Activated CD8-positive, alpha-beta memory T cell treated with anti-CD3 and anti-CD28 coated beads, Interleukin-2, amount 10 ng/mL, durations not matched to agents 7 days and 5 days (primary cell): ENCODE results near the gene LOXL4. TPM values are rescaled to one million over a fixed set of nuclear protein-coding genes. Genes with fewer than 3 reads are reported as not detected.
"Not testable (repeated sequence)": the region's sequence is repeated elsewhere in the genome, so short reads cannot be mapped to it uniquely, and the experiment has no call there.

Experiments used
- ATAC-seq: fragments of 150-1000 bp; cut with Tn5 transposase; one replicate; pipeline ENCODE4 v1.10.0; 2021; ENCODE audit warnings: moderate library complexity
- CTCF ChIA-PET: fragments of 350-600 bp; sonication (Branson Sonifier 250); formaldehyde crosslinking; loops from one replicate; lab custom pipeline; 2021; ENCODE audit warnings: antibody characterized with exemption; lab: Charles Lee
- DNase-seq: peaks from one replicate; pipeline ENCODE4 v3.0.0-alpha.2; 2020
- H3K27ac Mint-ChIP-seq: one replicate; pipeline ENCODE4 v1.8.0; 2021; ENCODE audit warnings: mild to moderate bottlenecking, mixed read lengths
- H3K27me3 Mint-ChIP-seq: one replicate; pipeline ENCODE4 v1.8.0; 2021; ENCODE audit warnings: mixed read lengths
- H3K36me3 Mint-ChIP-seq: one replicate; pipeline ENCODE4 v1.8.0; 2021; ENCODE audit warnings: mild to moderate bottlenecking, mixed read lengths
- H3K4me1 Mint-ChIP-seq: one replicate; pipeline ENCODE4 v1.8.0; 2021; ENCODE audit warnings: mixed read lengths
- H3K4me3 Mint-ChIP-seq: one replicate; pipeline ENCODE4 v1.8.0; 2021; ENCODE audit warnings: mild to moderate bottlenecking, moderate library complexity, mixed read lengths
- H3K9me3 Mint-ChIP-seq: one replicate; pipeline ENCODE4 v1.8.0; 2022; ENCODE audit warnings: low read depth, mixed read lengths
- total RNA-seq, 2 experiments: library from RNA; stranded (reverse); gene quantifications; one replicate each; pipeline ENCODE4 v1.2.3, GENCODE V29; 2021

The LOXL4 gene
- total RNA-seq, 2 experiments from 2014 or later = not detected

DNA sequence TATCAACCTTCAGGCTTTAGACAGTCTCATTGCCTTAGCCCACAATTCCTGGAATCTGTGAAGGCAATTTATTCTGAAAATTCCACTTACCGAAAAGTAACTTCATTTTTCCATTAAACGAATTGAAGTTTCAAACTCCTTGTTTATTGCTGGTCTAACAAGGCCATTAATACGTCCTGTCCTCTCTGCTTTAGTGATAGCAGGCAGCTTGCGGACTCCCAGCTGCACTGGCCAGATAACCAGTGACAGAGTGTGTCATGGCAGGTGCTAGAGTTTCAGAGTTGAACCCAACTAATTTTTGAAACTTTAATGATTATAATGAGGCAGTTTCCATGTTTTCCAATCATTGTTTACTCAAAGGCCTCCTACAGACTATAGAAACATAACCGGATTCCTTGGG lies 31.1 kb downstream of the LOXL4 start:
- H3K27ac Mint-ChIP-seq = no peak overlapping the region
- peaks cover 17% of the 10 kb centered on the region for H3K36me3 Mint-ChIP-seq
- no peak for DNase-seq
- no peaks in the 10 kb centered on the region for H3K9me3 Mint-ChIP-seq
- no peak for ATAC-seq
- no peaks in the 10 kb centered on the region for H3K27me3 Mint-ChIP-seq
- CTCF ChIA-PET = no interaction called here
- no peak overlapping the region for H3K4me3 Mint-ChIP-seq
- peaks cover 3% of the 10 kb centered on the region for H3K4me1 Mint-ChIP-seq

DNA sequence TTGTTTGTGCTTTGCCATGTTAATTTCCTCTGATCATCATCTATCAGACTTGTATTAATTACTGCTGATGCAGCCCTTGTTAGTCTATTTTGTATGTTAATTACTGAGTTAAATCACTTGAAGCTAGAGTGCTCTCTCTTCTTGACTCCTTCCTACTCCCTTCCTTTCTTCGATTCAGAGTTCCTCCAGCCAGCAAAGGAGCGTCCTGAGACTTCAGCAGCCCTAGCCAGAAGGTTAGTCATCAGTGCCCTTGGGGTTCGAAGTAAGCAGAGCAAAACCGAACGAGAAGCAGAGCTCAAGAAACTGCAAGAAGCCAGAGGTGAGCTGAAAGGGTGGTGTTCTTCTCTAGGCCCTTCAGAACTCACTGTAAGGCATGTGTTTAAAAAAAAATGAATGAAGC lies 32.1 kb downstream of the LOXL4 start:
- ATAC-seq = no peak
- H3K36me3 Mint-ChIP-seq = peaks cover 19% of the 10 kb centered on the region
- no peak for DNase-seq
- H3K4me3 Mint-ChIP-seq = no peak overlapping the region
- no peaks in the 10 kb centered on the region for H3K9me3 Mint-ChIP-seq
- peaks cover 3% of the 10 kb centered on the region for H3K4me1 Mint-ChIP-seq
- no peak overlapping the region for H3K27ac Mint-ChIP-seq
- CTCF ChIA-PET = interaction anchor here (0.5 kb wide), 1 partner anchor 66 kb away, joined by 5 read pairs; no protein-coding TSS in a partner anchor
- H3K27me3 Mint-ChIP-seq = no peaks in the 10 kb centered on the region

DNA sequence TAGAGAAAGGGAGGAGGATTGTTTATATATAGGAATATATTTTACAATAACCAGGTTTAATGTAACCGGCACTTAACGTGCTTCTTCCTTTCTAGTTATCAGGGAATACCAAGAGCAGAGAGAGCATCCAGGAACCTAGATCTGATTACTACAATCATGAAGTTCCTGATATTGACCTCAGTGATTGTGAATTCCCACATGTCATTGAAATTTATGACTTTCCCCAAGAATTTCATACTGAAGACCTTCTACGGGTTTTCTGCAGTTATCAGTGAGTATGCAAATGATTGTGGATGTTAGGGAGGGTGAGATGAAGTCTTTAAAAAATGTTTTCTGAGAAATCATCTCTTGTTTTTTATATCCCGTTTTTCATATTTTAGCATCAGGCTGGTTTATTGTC lies 36.6 kb downstream of the LOXL4 start:
- H3K4me1 Mint-ChIP-seq = peaks cover 8% of the 10 kb centered on the region
- no peaks in the 10 kb centered on the region for H3K9me3 Mint-ChIP-seq
- no peak overlapping the region for H3K27ac Mint-ChIP-seq
- H3K4me3 Mint-ChIP-seq = no peak overlapping the region
- H3K36me3 Mint-ChIP-seq = peaks cover 35% of the 10 kb centered on the region
- ATAC-seq (no peak), DNase-seq (no peak)
- CTCF ChIA-PET = no interaction called here
- no peaks in the 10 kb centered on the region for H3K27me3 Mint-ChIP-seq

DNA sequence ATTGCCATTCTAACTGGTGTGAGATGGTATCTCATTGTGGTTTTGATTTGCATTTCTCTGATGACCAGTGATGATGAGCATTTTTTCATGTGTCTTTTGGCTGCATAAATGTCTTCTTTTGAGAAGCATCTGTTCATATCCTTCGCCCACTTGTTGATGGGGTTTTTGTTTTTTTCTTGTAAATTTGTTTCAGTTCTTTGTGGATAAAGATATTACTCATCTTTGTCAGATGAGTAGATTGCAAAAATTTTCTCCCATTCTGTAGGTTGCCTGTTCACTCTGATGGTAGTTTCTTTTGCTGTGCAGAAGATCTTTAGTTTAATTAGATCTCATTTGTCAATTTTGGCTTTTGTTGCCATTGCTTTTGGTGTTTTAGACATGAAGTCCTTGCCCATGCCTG lies 39.7 kb downstream of the LOXL4 start:
- not testable (repeated sequence) for H3K27ac Mint-ChIP-seq

DNA sequence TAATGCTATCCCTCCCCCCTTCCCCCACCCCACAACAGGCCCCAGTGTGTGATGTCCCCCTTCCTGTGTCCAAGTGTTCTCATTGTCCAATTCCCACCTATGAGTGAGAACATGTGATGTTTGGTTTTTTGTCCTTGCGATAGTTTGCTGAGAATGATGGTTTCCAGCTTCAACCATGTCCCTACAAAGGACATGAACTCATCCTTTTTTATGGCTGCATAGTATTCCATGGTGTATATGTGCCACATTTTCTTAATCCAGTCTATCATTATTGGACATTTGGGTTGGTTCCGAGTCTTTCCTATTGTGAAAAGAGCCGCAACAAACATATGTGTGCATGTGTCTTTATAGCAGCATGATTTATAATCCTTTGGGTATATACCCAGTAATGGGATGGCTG lies 40.3 kb downstream of the LOXL4 start:
- H3K4me1 Mint-ChIP-seq, CTCF ChIA-PET, H3K27ac Mint-ChIP-seq, DNase-seq, H3K27me3 Mint-ChIP-seq, H3K4me3 Mint-ChIP-seq, H3K9me3 Mint-ChIP-seq, ATAC-seq: not testable (repeated sequence)
- peaks cover 35% of the 10 kb centered on the region for H3K36me3 Mint-ChIP-seq

More for the DNA sequence above, 39.7 kb downstream of the LOXL4 start:
- H3K9me3 Mint-ChIP-seq, H3K27me3 Mint-ChIP-seq, H3K4me3 Mint-ChIP-seq, ATAC-seq, DNase-seq, H3K4me1 Mint-ChIP-seq, CTCF ChIA-PET: not testable (repeated sequence)
- peaks cover 36% of the 10 kb centered on the region for H3K36me3 Mint-ChIP-seq

DNA sequence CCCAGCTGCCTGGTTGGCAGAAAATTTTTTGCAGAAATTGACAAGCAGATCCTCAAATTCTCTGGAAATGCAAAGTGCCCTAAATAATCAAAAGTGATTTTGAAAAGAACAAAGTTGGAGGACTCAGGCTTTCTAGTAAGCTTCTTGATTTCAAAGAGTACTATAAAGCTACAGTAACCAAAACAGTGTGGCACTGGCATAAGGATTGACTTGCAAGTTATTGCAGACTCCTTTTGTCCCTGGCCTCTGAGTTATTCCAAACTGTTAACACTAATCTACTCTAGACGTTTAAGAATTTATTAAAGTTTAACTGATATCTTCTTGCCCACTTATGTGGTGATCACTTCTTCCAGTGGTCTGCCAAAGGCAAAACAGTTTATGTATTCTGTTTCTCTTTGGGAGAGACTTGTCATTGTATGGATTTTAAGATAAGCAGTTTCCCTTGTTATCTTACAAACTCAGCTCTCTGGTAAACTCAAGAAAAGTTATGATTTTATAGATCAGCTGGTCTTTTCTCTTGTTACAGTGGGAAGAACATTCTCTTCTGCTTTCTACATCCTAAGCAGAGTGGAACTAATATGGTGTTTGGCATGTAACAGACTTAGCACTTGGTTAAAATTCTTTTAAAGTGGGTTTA lies 41.4 kb downstream of the LOXL4 start:
- no peak for ATAC-seq
- no peak overlapping the region for H3K27ac Mint-ChIP-seq
- CTCF ChIA-PET = no interaction called here
- DNase-seq = no peak
- no peaks in the 10 kb centered on the region for H3K27me3 Mint-ChIP-seq
- H3K9me3 Mint-ChIP-seq = no peaks in the 10 kb centered on the region
- H3K4me3 Mint-ChIP-seq = no peak overlapping the region
- peaks cover 8% of the 10 kb centered on the region for H3K4me1 Mint-ChIP-seq
- H3K36me3 Mint-ChIP-seq = peaks cover 38% of the 10 kb centered on the region

DNA sequence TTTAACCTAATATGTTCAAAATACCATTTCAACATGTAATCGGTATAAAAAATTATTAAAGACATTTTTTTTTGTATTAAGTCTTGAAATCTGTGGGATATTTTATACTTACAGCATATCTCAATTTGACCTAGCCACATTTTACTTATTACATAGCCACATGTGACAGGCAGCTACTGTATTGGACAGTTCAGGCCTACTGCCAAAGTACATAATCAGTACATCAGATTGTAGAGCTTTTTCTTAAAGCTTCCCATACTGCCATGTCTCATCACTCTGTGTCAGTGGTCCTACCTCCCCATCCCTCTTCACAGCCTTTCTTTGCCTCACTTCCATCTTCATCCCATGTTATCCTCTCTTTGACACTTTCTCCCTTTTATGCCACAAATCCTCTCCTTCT lies 43.0 kb downstream of the LOXL4 start:
- Mint-ChIP-seq H3K36me3 (peaks cover 39% of the 10 kb centered on the region), H3K4me3 (no peak overlapping the region), H3K9me3 (peaks cover under 1% of the 10 kb centered on the region), H3K27me3 (no peaks in the 10 kb centered on the region), H3K27ac (no peak overlapping the region), H3K4me1 (peaks cover 8% of the 10 kb centered on the region)
- ATAC-seq (no peak), DNase-seq (no peak)
- CTCF ChIA-PET = no interaction called here

DNA sequence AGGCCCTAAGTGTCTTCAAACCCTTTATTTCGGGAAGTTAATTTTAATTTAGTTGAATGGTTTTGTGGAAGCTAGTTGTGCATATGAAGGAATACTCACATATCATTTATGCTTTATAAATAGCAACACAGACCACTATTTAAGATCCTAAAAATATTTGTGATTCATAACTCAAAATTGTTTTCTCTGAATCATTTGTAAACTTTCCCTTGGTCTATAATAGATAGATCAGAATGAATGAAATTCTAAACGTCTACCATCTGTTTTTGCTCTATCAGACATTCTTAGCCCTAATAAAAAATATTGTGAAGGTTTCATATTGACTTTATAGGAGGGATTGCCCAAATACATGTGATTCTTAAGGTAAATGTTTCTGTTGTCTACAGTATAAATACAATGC lies 43.5 kb downstream of the LOXL4 start:
- Mint-ChIP-seq H3K4me3 (no peak overlapping the region), H3K9me3 (peaks cover 5% of the 10 kb centered on the region), H3K27ac (no peak overlapping the region), H3K4me1 (peaks cover 8% of the 10 kb centered on the region), H3K36me3 (peaks cover 42% of the 10 kb centered on the region), H3K27me3 (no peaks in the 10 kb centered on the region)
- ATAC-seq (no peak), DNase-seq (no peak)
- CTCF ChIA-PET = no interaction called here

DNA sequence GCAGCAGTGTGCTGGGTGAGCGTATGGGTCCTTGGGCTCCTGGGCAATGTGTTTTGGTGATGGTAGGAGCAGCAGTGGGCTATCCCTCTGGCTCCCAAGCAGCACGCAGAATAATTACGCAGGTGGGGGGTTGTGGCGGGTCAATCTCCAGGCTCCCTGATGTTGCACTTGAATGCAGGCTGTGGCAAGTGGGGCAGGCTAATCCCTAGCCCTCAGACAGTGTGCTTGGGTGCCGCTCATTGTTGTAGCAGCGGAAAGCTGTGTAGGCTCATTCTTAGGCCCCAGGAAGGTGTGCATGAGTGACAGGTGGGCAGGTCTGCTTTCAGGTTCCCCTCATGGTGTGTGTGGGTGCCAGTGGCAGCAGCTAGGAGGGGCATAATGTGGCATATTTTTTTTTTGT lies 44.1 kb downstream of the LOXL4 start:
- ATAC-seq (no peak), DNase-seq (no peak)
- CTCF ChIA-PET = no interaction called here
- peaks cover 44% of the 10 kb centered on the region for H3K36me3 Mint-ChIP-seq
- no peak overlapping the region for H3K27ac Mint-ChIP-seq
- H3K9me3 Mint-ChIP-seq = peaks cover 10% of the 10 kb centered on the region
- peaks cover 9% of the 10 kb centered on the region for H3K4me1 Mint-ChIP-seq
- no peaks in the 10 kb centered on the region for H3K27me3 Mint-ChIP-seq
- H3K4me3 Mint-ChIP-seq = no peak overlapping the region

DNA sequence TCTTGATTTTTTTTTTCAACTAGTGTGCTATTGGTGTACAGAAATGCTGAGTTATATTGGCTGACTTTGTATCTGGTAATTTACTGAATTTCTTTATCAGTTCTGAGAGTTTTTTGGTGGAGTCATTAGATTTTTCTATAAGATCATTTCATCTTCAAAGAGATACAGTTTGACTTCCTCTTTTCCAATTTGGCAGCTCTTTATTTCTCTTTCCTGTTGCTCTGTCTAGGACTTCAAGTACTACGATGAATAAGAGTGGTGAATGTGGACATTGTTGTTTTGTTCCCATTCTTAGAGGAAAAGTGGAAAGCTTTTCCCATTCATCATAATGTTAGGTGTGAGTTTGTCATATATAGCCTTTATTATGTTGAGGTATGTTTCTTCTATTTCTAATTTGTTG lies 50.2 kb downstream of the LOXL4 start:
- Mint-ChIP-seq H3K9me3 (peaks cover 16% of the 10 kb centered on the region), H3K4me1 (peaks cover 3% of the 10 kb centered on the region), H3K27ac (no peak overlapping the region), H3K27me3 (no peaks in the 10 kb centered on the region), H3K4me3 (no peak overlapping the region), H3K36me3 (peaks cover 54% of the 10 kb centered on the region)
- ATAC-seq (no peak), DNase-seq (no peak)
- CTCF ChIA-PET = interaction anchor here (1.1 kb wide), 1 partner anchor 47 kb away, joined by 3 read pairs; no protein-coding TSS in a partner anchor

DNA sequence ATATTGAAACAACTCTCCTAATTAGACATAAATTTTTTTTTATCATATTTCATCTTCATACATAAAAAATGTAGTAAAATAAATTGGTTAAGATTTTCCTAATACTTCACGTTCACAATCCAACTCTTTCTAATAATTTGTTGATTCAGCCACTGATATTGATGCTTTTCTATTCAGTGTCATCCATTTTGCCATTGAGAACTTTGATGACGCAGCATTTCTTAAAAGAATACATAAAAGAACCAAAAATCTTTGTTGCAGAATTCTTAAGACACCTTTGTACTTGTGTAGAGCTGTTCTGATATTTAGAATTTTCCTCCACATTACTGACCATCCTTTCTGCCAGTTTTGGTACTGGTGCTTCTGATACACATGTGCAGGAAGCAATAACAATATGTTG lies 52.6 kb downstream of the LOXL4 start:
- no peak overlapping the region for H3K27ac Mint-ChIP-seq

DNA sequence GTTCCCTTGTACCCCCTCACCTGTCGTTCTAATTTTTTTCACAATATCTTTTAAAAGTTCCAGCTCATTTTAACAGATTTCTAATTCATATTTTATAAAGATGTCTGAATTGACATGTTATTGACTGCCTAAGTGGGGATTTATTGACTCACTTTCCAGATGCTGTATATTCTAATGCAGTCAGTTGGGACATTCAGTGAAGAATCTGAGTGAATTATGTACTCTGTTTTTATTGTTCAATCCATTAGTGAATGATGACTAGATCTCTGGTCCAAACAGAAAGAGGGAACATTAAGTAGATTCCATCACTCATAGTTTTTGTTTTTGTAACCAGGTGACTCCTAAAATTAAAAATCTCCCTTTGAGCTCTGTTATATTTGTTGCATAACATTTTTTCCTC lies 54.3 kb downstream of the LOXL4 start:
- no peak overlapping the region for H3K4me3 Mint-ChIP-seq
- CTCF ChIA-PET = interaction anchor here (0.6 kb wide), 1 partner anchor 997 kb away, joined by 4 read pairs; no protein-coding TSS in a partner anchor

More for the DNA sequence above, 52.6 kb downstream of the LOXL4 start:
- H3K27me3 Mint-ChIP-seq = no peaks in the 10 kb centered on the region
- H3K36me3 Mint-ChIP-seq = peaks cover 61% of the 10 kb centered on the region
- peaks cover 16% of the 10 kb centered on the region for H3K9me3 Mint-ChIP-seq
- peaks cover 3% of the 10 kb centered on the region for H3K4me1 Mint-ChIP-seq
- CTCF ChIA-PET = no interaction called here
- DNase-seq (no peak), ATAC-seq (no peak)
- no peak overlapping the region for H3K4me3 Mint-ChIP-seq

DNA sequence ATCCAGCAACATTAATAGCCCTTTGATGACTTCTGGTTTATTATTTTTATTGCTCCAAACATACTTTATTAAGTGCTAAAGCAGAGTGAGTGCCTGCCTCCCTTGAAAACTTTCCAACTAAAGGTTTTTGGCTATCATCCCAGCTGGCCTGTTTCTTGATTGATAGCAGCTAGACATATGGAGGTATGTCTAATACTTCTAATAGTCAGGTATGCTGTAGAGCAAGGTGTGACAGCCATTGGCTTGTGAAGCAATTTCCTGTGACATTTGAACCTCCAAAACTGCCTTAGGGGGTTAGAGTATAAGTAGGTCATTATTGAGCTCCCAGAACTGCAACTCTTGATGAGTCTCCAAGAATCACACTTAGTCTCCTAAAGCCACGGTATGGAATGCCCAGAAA lies 55.8 kb downstream of the LOXL4 start:
- H3K36me3 Mint-ChIP-seq = peaks cover 57% of the 10 kb centered on the region
- peaks cover 1% of the 10 kb centered on the region for H3K4me1 Mint-ChIP-seq
- H3K4me3 Mint-ChIP-seq = no peak overlapping the region
- H3K27ac Mint-ChIP-seq = no peak overlapping the region
- CTCF ChIA-PET = no interaction called here
- H3K27me3 Mint-ChIP-seq = no peaks in the 10 kb centered on the region
- ATAC-seq = no peak
- peaks cover 3% of the 10 kb centered on the region for H3K9me3 Mint-ChIP-seq
- DNase-seq = no peak

More for the DNA sequence above, 54.3 kb downstream of the LOXL4 start:
- peaks cover 6% of the 10 kb centered on the region for H3K9me3 Mint-ChIP-seq
- DNase-seq (no peak), ATAC-seq (no peak)
- no peak overlapping the region for H3K27ac Mint-ChIP-seq
- peaks cover 58% of the 10 kb centered on the region for H3K36me3 Mint-ChIP-seq
- H3K4me1 Mint-ChIP-seq = peaks cover 2% of the 10 kb centered on the region
- no peaks in the 10 kb centered on the region for H3K27me3 Mint-ChIP-seq

DNA sequence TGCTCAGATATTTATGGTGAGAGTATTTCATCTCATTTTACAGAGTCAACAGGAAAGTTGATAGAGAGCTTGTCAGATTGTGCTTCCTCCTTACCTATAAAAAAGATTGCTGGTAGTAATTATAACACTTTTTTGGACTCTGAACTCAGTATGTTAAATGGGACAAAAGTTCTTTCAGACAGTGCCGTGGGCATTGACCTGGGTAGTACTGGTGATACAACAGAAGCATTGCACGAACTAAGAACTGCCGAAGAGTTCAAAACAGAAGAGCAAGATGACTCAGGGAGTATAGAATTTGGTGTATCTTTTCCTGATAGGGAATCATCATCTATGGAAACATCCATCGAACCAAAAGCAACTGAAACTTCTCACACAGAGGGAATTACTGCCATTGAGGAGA lies 58.6 kb downstream of the LOXL4 start:
- Mint-ChIP-seq H3K27me3 (no peaks in the 10 kb centered on the region), H3K9me3 (no peaks in the 10 kb centered on the region), H3K4me1 (peaks cover 1% of the 10 kb centered on the region), H3K4me3 (no peak overlapping the region), H3K36me3 (peaks cover 42% of the 10 kb centered on the region), H3K27ac (no peak overlapping the region)
- CTCF ChIA-PET = no interaction called here
- ATAC-seq (no peak), DNase-seq (no peak)
